DMS153 (cell line): ENCODE data around the gene PEX11A.
"Not testable (repeated sequence)": the region's sequence is repeated elsewhere in the genome, so short reads cannot be mapped to it uniquely, and the experiment has no call there.

Source experiments
- DNase-seq: peaks from one replicate; lab custom pipeline; 2025; lab: John Stamatoyannopoulos, UW

PEX11A gene

GRCh38 chr15:89690276-89691218, at the start of gene PEX11A, which contains the start of gene WDR93:
TSS of gene PEX11A (minus strand) at chr15:89690754. CDS start at chr15:89690632, 122 bp downstream.
TSS of gene WDR93 (plus strand) at chr15:89690811. CDS start at chr15:89701747, 10,936 bp downstream.
- DNase-seq: peak; percentile 56

GRCh38 chr15:89740137-89740536, 49.6 kb upstream of the PEX11A start:
- DNase-seq: peak; percentile 35

GRCh38 chr15:89735773-89736172, 45.2 kb upstream of the PEX11A start:
- no peak for DNase-seq

GRCh38 chr15:89732451-89733172, 42.1 kb upstream of the PEX11A start:
- DNase-seq: no peak

- DNase-seq: no peak
Observed at GRCh38 chr15:89731275-89731674, 40.7 kb upstream of the PEX11A start.

GRCh38 chr15:89728254-89728653, 37.7 kb upstream of the PEX11A start:
- no peak for DNase-seq

- no peak for DNase-seq
Observed at GRCh38 chr15:89725064-89725463, 34.5 kb upstream of the PEX11A start.

- DNase-seq: no peak
Observed at GRCh38 chr15:89724621-89725020, 34.1 kb upstream of the PEX11A start.

- no peak for DNase-seq
Observed at GRCh38 chr15:89723031-89723430, 32.5 kb upstream of the PEX11A start.

- no peak for DNase-seq
Observed at GRCh38 chr15:89714775-89715174, 24.2 kb upstream of the PEX11A start.

GRCh38 chr15:89707577-89707976, 17.0 kb upstream of the PEX11A start:
- no peak for DNase-seq

- DNase-seq: no peak
Observed at GRCh38 chr15:89704411-89704810, 13.9 kb upstream of the PEX11A start.

GRCh38 chr15:89695198-89695597, 4.6 kb upstream of the PEX11A start:
- DNase-seq: no peak

GRCh38 chr15:89693696-89694095, 3.1 kb upstream of the PEX11A start:
- no peak for DNase-seq

- no peak for DNase-seq
Observed at GRCh38 chr15:89693091-89693490, 2.5 kb upstream of the PEX11A start.

GRCh38 chr15:89689930-89690275, 651 bp downstream of the PEX11A start:
- DNase-seq: not testable (repeated sequence)

- no peak for DNase-seq
Observed at GRCh38 chr15:89686522-89686921, 4.0 kb downstream of the PEX11A start.

GRCh38 chr15:89685995-89686394, 4.6 kb downstream of the PEX11A start:
- DNase-seq: no peak

- no peak for DNase-seq
Observed at GRCh38 chr15:89681146-89681545, 9.4 kb downstream of the PEX11A start.

- peak; percentile 36 for DNase-seq
Observed at GRCh38 chr15:89680282-89680873, 10.2 kb downstream of the PEX11A start.

GRCh38 chr15:89679212-89679611, 11.3 kb downstream of the PEX11A start, which contains the start of gene PLIN1:
TSS of gene PLIN1 (minus strand) at chr15:89679367. CDS start at chr15:89677489, 1,878 bp downstream.
- no peak for DNase-seq

GRCh38 chr15:89677381-89677780, 13.2 kb downstream of the PEX11A start:
- DNase-seq: no peak
